ENCODE results near the gene ASGR1. TPM values are rescaled to one million over a fixed set of nuclear protein-coding genes. Genes with fewer than 3 reads are reported as not detected.

ASGR1 gene
- total RNA-seq, 2 donors from 2014 or later = 1.5 to 2.1 TPM

GRCh38 chr17:7219812-7220592, 40.8 kb upstream of the ASGR1 start, which contains the start of the genes ACADVL and DLG4:
ACADVL (plus strand) TSS chr17:7219938; CDS start chr17:7219985, 47 bp downstream.
DLG4 (minus strand) TSS chr17:7219836.
- Mint-ChIP-seq H3K27ac (peak within 1 kb of the TSS; percentile 87), H3K9me3 (no peaks in the 10 kb centered on the region), H3K4me3 (peak within 1 kb of the TSS; percentile 89 to 95), H3K36me3 (ENCODE audit: insufficient read depth in 2 of 2) (peaks cover 0 to 2% of the 10 kb centered on the region in 2 donors), H3K4me1 (ENCODE audit: low read depth) (peaks cover 65% of the 10 kb centered on the region), H3K27me3 (ENCODE audit: low read depth) (no peaks in the 10 kb centered on the region)
- ATAC-seq (replicated peaks in 1 of 2) (peak; percentile 83 to 86), DNase-seq (peak; percentile 90 to 91)

DNA sequence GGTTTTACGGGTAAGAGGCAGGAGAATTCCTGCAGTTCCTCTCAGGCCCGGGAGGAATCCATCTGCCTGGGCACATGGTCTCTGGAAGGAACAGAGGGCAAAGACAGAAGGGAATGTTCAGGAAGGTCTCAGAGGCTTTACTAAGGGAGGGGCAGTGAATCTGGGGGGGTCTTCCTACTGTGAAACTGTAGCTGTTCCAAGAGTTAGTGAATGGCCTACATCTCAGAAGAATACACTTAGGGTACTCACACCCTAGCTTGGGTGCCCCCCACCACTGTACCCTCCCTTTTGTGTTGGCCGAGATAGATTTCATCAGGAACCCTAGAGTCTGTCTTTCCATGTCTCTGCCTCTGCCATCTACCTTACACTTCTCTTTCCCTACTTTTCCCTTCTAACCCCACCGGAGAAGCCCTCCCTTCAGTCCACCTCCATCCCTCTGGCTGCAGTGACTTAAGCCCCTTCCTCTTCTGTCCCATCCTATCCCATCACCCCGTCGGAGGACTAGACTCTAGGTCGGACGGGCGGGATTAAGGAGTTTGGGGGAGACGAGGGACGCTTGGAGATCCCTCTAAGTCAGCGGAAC, 40.1 kb upstream of the ASGR1 start:
- peaks cover 0 to 2% of the 10 kb centered on the region in 2 donors for H3K36me3 Mint-ChIP-seq (ENCODE audit: insufficient read depth in 2 of 2)
- no peak for DNase-seq
- peak overlapping the region; percentile 89 to 95 for H3K4me3 Mint-ChIP-seq
- H3K4me1 Mint-ChIP-seq (ENCODE audit: low read depth) = peaks cover 72% of the 10 kb centered on the region
- no peak for ATAC-seq (replicated peaks in 1 of 2)
- H3K27me3 Mint-ChIP-seq (ENCODE audit: low read depth) = no peaks in the 10 kb centered on the region
- H3K27ac Mint-ChIP-seq = peak overlapping the region; percentile 84
- H3K9me3 Mint-ChIP-seq = no peaks in the 10 kb centered on the region

DNA sequence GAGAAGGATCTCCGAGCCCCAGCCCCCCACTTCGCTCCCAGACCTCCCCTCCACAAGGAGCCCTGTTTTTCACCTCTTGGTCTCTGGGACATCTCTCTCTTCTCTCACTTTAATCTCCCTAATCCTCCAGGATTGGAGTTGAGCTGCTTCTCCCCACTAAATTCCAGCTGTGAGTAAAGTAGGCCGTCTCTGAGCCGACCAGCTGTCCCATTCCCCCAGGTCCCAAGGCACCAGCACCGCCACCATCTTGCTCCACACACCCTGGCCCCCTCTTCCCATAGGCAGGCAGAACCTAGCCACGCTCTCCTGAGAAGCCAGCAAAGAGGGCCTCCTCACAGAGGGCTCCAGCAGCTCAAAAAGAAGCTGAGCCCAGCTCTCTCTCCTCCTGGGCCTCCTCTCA, 39.6 kb upstream of the ASGR1 start:
- H3K27me3 Mint-ChIP-seq (ENCODE audit: low read depth) = no peaks in the 10 kb centered on the region
- peaks cover 78% of the 10 kb centered on the region for H3K4me1 Mint-ChIP-seq (ENCODE audit: low read depth)
- no peak for ATAC-seq (replicated peaks in 1 of 2)

GRCh38 chr17:7218166-7218565, 39.0 kb upstream of the ASGR1 start:
- H3K36me3 Mint-ChIP-seq (ENCODE audit: insufficient read depth in 2 of 2) = peaks cover 0 to 2% of the 10 kb centered on the region in 2 donors
- peaks cover 84% of the 10 kb centered on the region for H3K4me1 Mint-ChIP-seq (ENCODE audit: low read depth)
- H3K27me3 Mint-ChIP-seq (ENCODE audit: low read depth) = no peaks in the 10 kb centered on the region
- DNase-seq (no peak), ATAC-seq (replicated peaks in 1 of 2) (no peak)
- H3K4me3 Mint-ChIP-seq = peak overlapping the region; percentile 71 to 77
- no peaks in the 10 kb centered on the region for H3K9me3 Mint-ChIP-seq
- peak overlapping the region; percentile 15 for H3K27ac Mint-ChIP-seq

More for the DNA sequence above, 39.6 kb upstream of the ASGR1 start:
- Mint-ChIP-seq H3K9me3 (no peaks in the 10 kb centered on the region), H3K4me3 (peak overlapping the region; percentile 4 to 95), H3K36me3 (ENCODE audit: insufficient read depth in 2 of 2) (peaks cover 0 to 2% of the 10 kb centered on the region in 2 donors), H3K27ac (no peak overlapping the region)
- DNase-seq = no peak

- Mint-ChIP-seq H3K4me3 (peak overlapping the region; percentile 71 to 92), H3K9me3 (no peaks in the 10 kb centered on the region), H3K4me1 (ENCODE audit: low read depth) (peaks cover 84% of the 10 kb centered on the region), H3K27me3 (ENCODE audit: low read depth) (no peaks in the 10 kb centered on the region), H3K36me3 (ENCODE audit: insufficient read depth in 2 of 2) (peaks cover 0 to 2% of the 10 kb centered on the region in 2 donors), H3K27ac (peak overlapping the region; percentile 75)
- ATAC-seq (replicated peaks in 1 of 2) = no peak
- peak in 1 of 2 donors; percentile 34 for DNase-seq
Measured at GRCh38 chr17:7217113-7217987, 38.2 kb upstream of the ASGR1 start.

GRCh38 chr17:7216242-7217112, 37.3 kb upstream of the ASGR1 start:
- DNase-seq (no peak), ATAC-seq (replicated peaks in 1 of 2) (no peak)
- Mint-ChIP-seq H3K27me3 (ENCODE audit: low read depth) (no peaks in the 10 kb centered on the region), H3K36me3 (ENCODE audit: insufficient read depth in 2 of 2) (peaks cover 0 to 2% of the 10 kb centered on the region in 2 donors), H3K9me3 (no peaks in the 10 kb centered on the region), H3K27ac (peak overlapping the region; percentile 3), H3K4me3 (peak overlapping the region; percentile 44 to 92), H3K4me1 (ENCODE audit: low read depth) (peaks cover 81% of the 10 kb centered on the region)

GRCh38 chr17:7215652-7216180, 36.5 kb upstream of the ASGR1 start:
- Mint-ChIP-seq H3K36me3 (ENCODE audit: insufficient read depth in 2 of 2) (peaks cover 0 to under 1% of the 10 kb centered on the region in 2 donors), H3K9me3 (no peaks in the 10 kb centered on the region), H3K4me1 (ENCODE audit: low read depth) (peaks cover 73% of the 10 kb centered on the region), H3K27ac (no peak overlapping the region), H3K4me3 (peak overlapping the region; percentile 88 to 92), H3K27me3 (ENCODE audit: low read depth) (no peaks in the 10 kb centered on the region)
- no peak for ATAC-seq (replicated peaks in 1 of 2)
- DNase-seq = no peak

DNA sequence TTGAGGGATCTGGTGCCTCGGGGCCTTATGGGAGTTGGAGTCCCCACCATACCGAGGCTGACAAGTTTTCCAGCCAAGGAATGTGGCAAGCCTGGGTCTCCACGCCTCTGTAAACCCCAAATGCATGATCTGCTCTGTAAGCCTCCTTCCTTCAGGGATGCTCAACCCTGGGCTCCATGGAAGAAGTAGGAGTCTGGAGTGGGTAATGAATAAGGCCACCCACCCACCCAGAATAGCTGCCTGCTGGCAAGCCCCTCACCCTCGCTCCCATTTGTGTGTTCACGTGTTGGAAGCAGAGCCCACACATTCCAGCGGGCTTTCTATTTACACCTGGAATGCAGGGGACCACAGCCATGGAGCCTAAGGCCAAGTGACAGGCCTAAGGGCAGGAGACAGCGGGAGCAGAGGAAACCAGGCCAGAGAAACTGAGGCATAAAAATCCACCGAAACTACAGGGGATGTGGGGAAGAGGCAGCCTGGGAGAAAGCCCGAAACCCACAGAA, 36.0 kb upstream of the ASGR1 start:
- Mint-ChIP-seq H3K9me3 (no peaks in the 10 kb centered on the region), H3K27me3 (ENCODE audit: low read depth) (no peaks in the 10 kb centered on the region), H3K4me1 (ENCODE audit: low read depth) (peaks cover 68% of the 10 kb centered on the region), H3K27ac (no peak overlapping the region), H3K4me3 (peak overlapping the region; percentile 88 to 92), H3K36me3 (ENCODE audit: insufficient read depth in 2 of 2) (no peaks in the 10 kb centered on the region)
- DNase-seq (no peak), ATAC-seq (replicated peaks in 1 of 2) (no peak)

GRCh38 chr17:7214300-7215135, 35.3 kb upstream of the ASGR1 start:
- Mint-ChIP-seq H3K9me3 (no peaks in the 10 kb centered on the region), H3K4me1 (ENCODE audit: low read depth) (peaks cover 65% of the 10 kb centered on the region), H3K27me3 (ENCODE audit: low read depth) (no peaks in the 10 kb centered on the region), H3K27ac (peak overlapping the region; percentile 68), H3K4me3 (peak overlapping the region; percentile 88 to 92), H3K36me3 (ENCODE audit: insufficient read depth in 2 of 2) (no peaks in the 10 kb centered on the region)
- ATAC-seq (replicated peaks in 1 of 2) (peak; percentile 88), DNase-seq (peak; percentile 100)

DNA sequence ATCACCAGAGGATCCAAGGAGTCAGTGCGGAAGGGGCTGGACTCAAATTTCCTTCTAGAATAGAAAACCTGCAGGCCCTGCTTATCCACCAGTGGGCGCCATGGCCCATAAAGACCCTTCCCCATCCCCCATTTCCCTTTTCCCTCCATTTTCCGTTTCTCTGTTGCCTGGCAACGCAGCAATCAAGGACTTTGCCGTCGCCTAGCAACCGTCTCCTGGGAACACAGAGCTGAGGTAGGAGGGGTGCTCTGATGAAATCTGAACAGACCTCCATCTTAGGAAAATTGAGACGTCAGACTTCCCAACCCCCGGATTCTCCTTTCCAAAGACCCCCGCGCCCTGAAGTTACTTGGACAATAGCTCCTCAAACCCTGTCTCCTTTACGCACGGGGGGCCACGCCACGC, 34.7 kb upstream of the ASGR1 start:
- DNase-seq = peak in 1 of 2 donors; percentile 66
- H3K9me3 Mint-ChIP-seq = no peaks in the 10 kb centered on the region
- peaks cover 59% of the 10 kb centered on the region for H3K4me1 Mint-ChIP-seq (ENCODE audit: low read depth)
- H3K36me3 Mint-ChIP-seq (ENCODE audit: insufficient read depth in 2 of 2) = no peaks in the 10 kb centered on the region
- peak overlapping the region; percentile 68 for H3K27ac Mint-ChIP-seq
- no peaks in the 10 kb centered on the region for H3K27me3 Mint-ChIP-seq (ENCODE audit: low read depth)
- peak; percentile 0 for ATAC-seq (replicated peaks in 1 of 2)
- H3K4me3 Mint-ChIP-seq = peak overlapping the region; percentile 88 to 92
